ENCODE measurements around the gene SESTD1.

The SESTD1 gene

GRCh38 chr2:179184610-179185009 is 80.0 kb downstream of the SESTD1 start:
- DNase-seq (ENCODE audit: low spot score) = no peak

GRCh38 chr2:179181002-179181401 is 83.6 kb downstream of the SESTD1 start:
- DNase-seq (ENCODE audit: low spot score) = no peak

GRCh38 chr2:179180242-179180641 is 84.4 kb downstream of the SESTD1 start:
- no peak for DNase-seq (ENCODE audit: low spot score)

- no peak for DNase-seq (ENCODE audit: low spot score)
Observed at GRCh38 chr2:179179719-179180118, 84.9 kb downstream of the SESTD1 start.

GRCh38 chr2:179177694-179178093 is 86.9 kb downstream of the SESTD1 start:
- no peak for DNase-seq (ENCODE audit: low spot score)

GRCh38 chr2:179174240-179174639 is 90.4 kb downstream of the SESTD1 start:
- DNase-seq (ENCODE audit: low spot score) = no peak

GRCh38 chr2:179172894-179173293 is 91.7 kb downstream of the SESTD1 start:
- no peak for DNase-seq (ENCODE audit: low spot score)

GRCh38 chr2:179171371-179171770 is 93.3 kb downstream of the SESTD1 start:
- no peak for DNase-seq (ENCODE audit: low spot score)

- DNase-seq (ENCODE audit: low spot score) = no peak
Observed at GRCh38 chr2:179170901-179171300, 93.7 kb downstream of the SESTD1 start.

- DNase-seq (ENCODE audit: low spot score) = no peak
Observed at GRCh38 chr2:179165356-179166000, 99.2 kb downstream of the SESTD1 start.

- no peak for DNase-seq (ENCODE audit: low spot score)
Observed at GRCh38 chr2:179141206-179141605, 123.4 kb downstream of the SESTD1 start.

GRCh38 chr2:179140571-179140970 is 124.1 kb downstream of the SESTD1 start:
- DNase-seq (ENCODE audit: low spot score) = no peak

GRCh38 chr2:179139506-179139905 is 125.1 kb downstream of the SESTD1 start:
- DNase-seq (ENCODE audit: low spot score) = no peak

- no peak for DNase-seq (ENCODE audit: low spot score)
Observed at GRCh38 chr2:179137200-179137759, 127.4 kb downstream of the SESTD1 start.

GRCh38 chr2:179133016-179133415 is 131.6 kb downstream of the SESTD1 start:
- no peak for DNase-seq (ENCODE audit: low spot score)

GRCh38 chr2:179132076-179132475 is 132.6 kb downstream of the SESTD1 start:
- DNase-seq (ENCODE audit: low spot score) = no peak

GRCh38 chr2:179130560-179130959 is 134.1 kb downstream of the SESTD1 start:
- DNase-seq (ENCODE audit: low spot score) = no peak

GRCh38 chr2:179129574-179130238 is 134.9 kb downstream of the SESTD1 start:
- peak; percentile 3 for DNase-seq (ENCODE audit: low spot score)

- no peak for DNase-seq (ENCODE audit: low spot score)
Observed at GRCh38 chr2:179125404-179125803, 139.2 kb downstream of the SESTD1 start.

- DNase-seq (ENCODE audit: low spot score) = no peak
Observed at GRCh38 chr2:179124282-179124681, 140.3 kb downstream of the SESTD1 start.

GRCh38 chr2:179123272-179123662 is 141.4 kb downstream of the SESTD1 start:
- no peak for DNase-seq (ENCODE audit: low spot score)

- DNase-seq (ENCODE audit: low spot score) = no peak
Observed at GRCh38 chr2:179107737-179108136, 156.9 kb downstream of the SESTD1 start.

GRCh38 chr2:179106676-179107428 is 157.8 kb downstream of the SESTD1 start:
- peak; percentile 5 for DNase-seq (ENCODE audit: low spot score)

Data from COLO829 (cell line).